HUES6 (cell line): ENCODE measurements around the gene MTG2.

Experiments used
- H3K27ac ChIP-seq: 2 replicates; pipeline ENCODE4 v1.7.0; 2013; ENCODE audit warnings: low read depth, mild to moderate bottlenecking, low read length, inconsistent platforms
- H3K27me3 ChIP-seq: 2 replicates; pipeline ENCODE4 v1.6.1; 2013; ENCODE audit warnings: low read length; ENCODE audit not compliant: control insufficient read depth, insufficient read depth
- H3K36me3 ChIP-seq: 2 replicates; pipeline ENCODE4 v1.6.1; 2013; ENCODE audit warnings: low read length; ENCODE audit not compliant: control insufficient read depth, insufficient read depth
- H3K4me1 ChIP-seq: 2 replicates; pipeline ENCODE4 v1.6.1; 2013; ENCODE audit warnings: low read length; ENCODE audit not compliant: control insufficient read depth, insufficient read depth
- H3K4me3 ChIP-seq: 2 replicates; pipeline ENCODE4 v1.5.1; 2013; ENCODE audit warnings: low read depth, low read length
- H3K9ac ChIP-seq: one replicate; pipeline ENCODE4 v1.6.1; 2013; ENCODE audit warnings: mild to moderate bottlenecking, low read length
- H3K9me3 ChIP-seq: 2 replicates; pipeline ENCODE4 v1.6.1; 2013; ENCODE audit warnings: low read depth, low read length; ENCODE audit not compliant: control insufficient read depth, insufficient read depth

The MTG2 gene

DNA sequence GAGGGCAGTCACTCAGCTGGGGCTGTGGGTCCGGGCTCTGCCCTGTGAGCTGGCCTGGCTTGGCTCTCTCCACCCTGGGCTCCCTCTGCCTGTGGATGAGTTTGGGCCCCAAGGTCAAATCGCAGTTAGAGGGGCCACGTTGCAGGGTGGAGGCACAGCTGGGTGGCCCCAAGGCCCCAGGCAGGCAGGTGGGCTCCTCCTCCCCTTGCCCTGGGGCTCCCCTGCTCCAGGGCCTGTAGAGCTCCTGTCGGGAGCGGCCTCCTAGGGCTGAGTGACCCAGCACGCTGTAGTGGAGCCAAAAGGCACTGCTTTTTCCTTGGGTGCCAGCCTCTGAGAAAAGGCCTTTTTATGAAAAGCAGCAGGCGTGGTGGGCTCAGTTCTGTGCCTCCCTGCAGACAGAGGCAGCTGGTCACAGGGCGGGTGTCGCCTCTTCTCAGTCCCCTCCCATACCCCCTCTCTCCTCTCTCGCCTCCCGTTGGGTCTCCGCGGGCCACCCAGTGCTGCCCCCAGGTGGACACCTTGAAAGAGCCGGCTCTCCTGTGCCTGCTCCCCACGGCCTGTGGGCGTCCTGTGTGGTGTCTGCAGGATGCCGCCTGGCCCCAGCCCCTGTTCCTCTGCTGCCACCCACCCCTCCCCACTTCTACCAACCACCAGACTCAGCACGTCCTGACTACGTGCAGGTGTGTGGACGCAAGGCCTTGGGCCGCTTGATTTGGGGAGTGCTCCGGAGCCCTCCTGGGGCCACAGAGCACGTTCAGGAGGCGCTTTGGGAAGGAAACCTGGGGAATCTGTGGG, 26.0 kb upstream of the MTG2 start:
- Histone ChIP-seq H3K27me3 (no peaks in the 10 kb centered on the region), H3K4me3 (no peak overlapping the region), H3K27ac (0 out of 2 replicates have a peak overlapping the region, but pooled peaks have one; percentile 4), H3K9me3 (peaks cover 6% of the 10 kb centered on the region; the same call in 1 of the 2 replicates), H3K36me3 (peaks cover 48% of the 10 kb centered on the region), H3K4me1 (peaks cover 32% of the 10 kb centered on the region), H3K9ac (peak overlapping the region; percentile 41)

GRCh38 chr20:62157387-62158087, 25.3 kb upstream of the MTG2 start:
- peak overlapping the region; percentile 41 for H3K9ac ChIP-seq
- H3K9me3 ChIP-seq: peaks cover 6% of the 10 kb centered on the region; the same call in 1 of the 2 replicates
- H3K4me3 ChIP-seq: no peak overlapping the region
- H3K4me1 ChIP-seq: peaks cover 32% of the 10 kb centered on the region
- 0 out of 2 replicates have a peak overlapping the region, but pooled peaks have one; percentile 4 for H3K27ac ChIP-seq
- peaks cover 48% of the 10 kb centered on the region for H3K36me3 ChIP-seq
- no peaks in the 10 kb centered on the region for H3K27me3 ChIP-seq

DNA sequence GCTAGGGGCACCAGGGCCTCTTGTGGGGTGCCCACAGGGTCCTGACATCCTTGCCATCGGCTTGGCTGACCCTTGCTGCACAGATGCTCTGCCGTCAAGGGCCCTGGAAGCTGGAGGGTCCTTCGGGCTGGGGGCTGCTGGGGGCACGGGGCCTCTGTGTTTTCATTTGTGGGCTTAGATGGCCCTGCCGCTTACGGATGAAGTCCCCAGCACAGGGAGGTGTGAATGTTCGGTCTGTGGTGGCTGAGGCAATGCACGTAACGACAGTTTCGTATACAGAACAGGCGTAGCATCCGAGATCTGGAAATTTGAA, 24.8 kb upstream of the MTG2 start:
- Histone ChIP-seq H3K36me3 (peaks cover 48% of the 10 kb centered on the region), H3K27ac (no peak overlapping the region), H3K4me1 (peaks cover 32% of the 10 kb centered on the region), H3K4me3 (no peak overlapping the region), H3K9me3 (peaks cover 3% of the 10 kb centered on the region; the same call in 1 of the 2 replicates), H3K27me3 (no peaks in the 10 kb centered on the region), H3K9ac (no peak overlapping the region)

GRCh38 chr20:62158541-62158940, 24.3 kb upstream of the MTG2 start:
- H3K9me3 ChIP-seq: no peaks in the 10 kb centered on the region
- no peak overlapping the region for H3K4me3 ChIP-seq
- peaks cover 49% of the 10 kb centered on the region for H3K36me3 ChIP-seq
- H3K27me3 ChIP-seq: no peaks in the 10 kb centered on the region
- no peak overlapping the region for H3K27ac ChIP-seq
- H3K4me1 ChIP-seq: peaks cover 32% of the 10 kb centered on the region
- no peak overlapping the region for H3K9ac ChIP-seq

DNA sequence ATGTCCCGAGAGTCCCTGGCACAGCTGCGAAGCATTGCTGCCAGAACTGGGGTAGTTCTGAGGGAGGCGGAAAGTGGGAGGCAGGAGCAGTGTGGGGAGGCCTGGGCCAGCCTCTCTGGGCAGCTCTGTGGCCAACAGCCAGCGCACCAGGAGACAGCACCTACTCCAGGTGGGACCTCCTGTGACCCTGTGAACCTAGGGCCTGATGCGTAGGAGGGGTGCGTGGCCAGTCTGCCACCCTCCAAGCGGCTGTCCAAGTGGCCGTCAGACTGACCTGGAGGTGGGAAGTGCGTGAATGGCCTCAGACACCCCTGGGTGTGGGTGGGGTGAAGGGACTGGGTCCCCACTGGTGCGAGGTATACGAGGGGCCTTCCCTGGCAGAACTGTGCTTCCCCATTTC, 23.8 kb upstream of the MTG2 start:
- H3K4me3 ChIP-seq: no peak overlapping the region
- H3K4me1 ChIP-seq: peaks cover 31% of the 10 kb centered on the region
- no peak overlapping the region for H3K27ac ChIP-seq
- peaks cover 51% of the 10 kb centered on the region for H3K36me3 ChIP-seq
- H3K9me3 ChIP-seq: no peaks in the 10 kb centered on the region
- no peaks in the 10 kb centered on the region for H3K27me3 ChIP-seq
- no peak overlapping the region for H3K9ac ChIP-seq

GRCh38 chr20:62159839-62160238, 23.0 kb upstream of the MTG2 start:
- peaks cover 54% of the 10 kb centered on the region for H3K36me3 ChIP-seq
- H3K9me3 ChIP-seq: no peaks in the 10 kb centered on the region
- no peak overlapping the region for H3K27ac ChIP-seq
- H3K4me1 ChIP-seq: peaks cover 23% of the 10 kb centered on the region
- H3K27me3 ChIP-seq: no peaks in the 10 kb centered on the region
- H3K9ac ChIP-seq: no peak overlapping the region
- H3K4me3 ChIP-seq: no peak overlapping the region

DNA sequence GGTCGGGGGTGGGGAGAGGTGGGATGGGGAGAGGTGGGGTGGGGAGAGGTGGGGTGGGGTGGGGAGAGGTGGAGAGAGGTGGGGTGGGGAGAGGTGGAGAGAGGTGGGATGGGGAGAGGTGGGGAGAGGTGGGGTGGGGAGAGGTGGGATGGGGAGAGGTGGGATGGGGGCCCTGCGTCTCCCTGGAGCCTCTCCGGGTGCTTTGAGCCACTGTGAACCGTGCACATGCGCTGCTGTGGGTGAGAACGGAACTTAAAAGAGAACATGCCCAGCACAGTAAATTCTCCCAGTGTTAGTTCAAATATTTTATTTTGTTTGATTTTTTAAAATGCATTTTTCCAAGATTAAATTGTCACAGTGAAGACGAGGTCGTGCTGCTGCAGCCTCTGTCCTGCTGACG, 22.6 kb upstream of the MTG2 start:
- Histone ChIP-seq H3K27ac (no peak overlapping the region), H3K9ac (no peak overlapping the region), H3K4me3 (no peak overlapping the region), H3K27me3 (no peaks in the 10 kb centered on the region), H3K9me3 (no peaks in the 10 kb centered on the region), H3K4me1 (peaks cover 19% of the 10 kb centered on the region), H3K36me3 (peaks cover 58% of the 10 kb centered on the region)

DNA sequence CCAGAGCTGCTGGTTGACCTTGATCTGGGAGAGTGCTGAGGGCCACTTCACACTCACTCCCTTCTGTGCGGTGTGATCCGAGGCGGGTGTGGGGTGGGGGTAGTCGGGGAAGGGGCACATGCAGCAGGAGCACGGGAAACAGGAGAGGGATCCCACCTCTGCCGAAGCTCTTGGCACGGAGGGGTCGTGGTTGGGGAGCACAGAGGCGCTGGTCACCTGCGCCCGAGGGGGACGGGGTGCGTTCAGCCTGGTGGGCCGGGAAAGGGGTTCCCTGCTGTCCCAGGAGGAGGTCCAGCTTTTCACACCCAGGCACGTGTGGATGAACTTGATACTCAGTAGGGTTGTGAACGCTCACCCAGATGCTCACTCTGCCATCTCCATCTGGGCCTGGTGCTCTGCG, 22.0 kb upstream of the MTG2 start:
- peaks cover 13% of the 10 kb centered on the region for H3K4me1 ChIP-seq
- no peaks in the 10 kb centered on the region for H3K9me3 ChIP-seq
- H3K27me3 ChIP-seq: no peaks in the 10 kb centered on the region
- H3K4me3 ChIP-seq: no peak overlapping the region
- H3K27ac ChIP-seq: no peak overlapping the region
- H3K9ac ChIP-seq: no peak overlapping the region
- peaks cover 65% of the 10 kb centered on the region for H3K36me3 ChIP-seq

GRCh38 chr20:62161347-62161746, 21.5 kb upstream of the MTG2 start:
- H3K4me1 ChIP-seq: peaks cover 8% of the 10 kb centered on the region
- H3K36me3 ChIP-seq: peaks cover 69% of the 10 kb centered on the region
- no peak overlapping the region for H3K27ac ChIP-seq
- no peak overlapping the region for H3K9ac ChIP-seq
- no peaks in the 10 kb centered on the region for H3K9me3 ChIP-seq
- H3K4me3 ChIP-seq: no peak overlapping the region
- H3K27me3 ChIP-seq: no peaks in the 10 kb centered on the region

GRCh38 chr20:62162765-62163484, 19.9 kb upstream of the MTG2 start:
- H3K9ac ChIP-seq: no peak overlapping the region
- peaks cover 76% of the 10 kb centered on the region for H3K36me3 ChIP-seq
- H3K4me3 ChIP-seq: no peak overlapping the region
- H3K9me3 ChIP-seq: no peaks in the 10 kb centered on the region
- no peaks in the 10 kb centered on the region for H3K27me3 ChIP-seq
- H3K27ac ChIP-seq: no peak overlapping the region
- H3K4me1 ChIP-seq: no peaks in the 10 kb centered on the region

DNA sequence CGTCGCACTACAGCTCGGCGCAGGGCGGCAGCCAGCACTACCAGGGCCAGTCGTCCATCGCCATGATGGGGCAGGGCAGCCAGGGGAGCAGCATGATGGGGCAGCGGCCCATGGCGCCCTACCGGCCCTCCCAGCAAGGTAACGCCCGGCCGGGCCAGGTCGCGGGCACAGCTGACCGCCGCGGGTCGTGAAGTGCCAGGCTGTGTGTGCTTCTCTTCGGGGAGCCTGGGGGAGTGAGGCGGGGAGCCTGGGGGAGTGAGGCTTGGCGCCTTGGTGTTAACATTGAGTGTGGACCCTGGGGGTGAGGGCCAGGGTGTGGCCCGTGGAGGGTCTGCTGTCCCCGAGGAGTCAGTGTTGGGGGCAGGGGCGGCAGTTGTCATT, 19.4 kb upstream of the MTG2 start:
- no peaks in the 10 kb centered on the region for H3K9me3 ChIP-seq
- H3K36me3 ChIP-seq: peaks cover 81% of the 10 kb centered on the region
- no peak overlapping the region for H3K4me3 ChIP-seq
- no peaks in the 10 kb centered on the region for H3K27me3 ChIP-seq
- H3K4me1 ChIP-seq: no peaks in the 10 kb centered on the region
- H3K27ac ChIP-seq: no peak overlapping the region
- no peak overlapping the region for H3K9ac ChIP-seq
